HepG2 (cell line): ENCODE results near the gene TRIM54. TPM values are rescaled to one million over a fixed set of nuclear protein-coding genes. Genes with fewer than 3 reads are reported as not detected.

ENCODE experiments used
- CAMTA2 ChIP-seq: sonication (generic); formaldehyde crosslinking; IDR thresholded peaks from 2 replicates; pipeline ENCODE4 v1.4.0; 2020; ENCODE audit warnings: mild to moderate bottlenecking, missing genetic modification reagents, borderline replicate concordance
- CBFB ChIP-seq: sonication (generic); formaldehyde crosslinking; IDR thresholded peaks from 2 replicates; pipeline ENCODE4 v1.4.0; 2020; ENCODE audit warnings: missing genetic modification reagents
- CCAR2 ChIP-seq: fragments of 200-400 bp; formaldehyde crosslinking; optimal IDR thresholded peaks from 2 replicates; pipeline ENCODE3; 2018; ENCODE audit warnings: low read depth, mild to moderate bottlenecking, low read length, moderate library complexity
- CSRNP2 ChIP-seq: sonication (generic); formaldehyde crosslinking; conservative IDR thresholded peaks from 2 replicates; pipeline ENCODE4 v1.8.0; 2022; ENCODE audit warnings: low read depth, missing genetic modification reagents
- GATAD2A ChIP-seq: IDR thresholded peaks from 2 replicates; pipeline ENCODE4 v1.6.1; 2016
- HIVEP1 ChIP-seq: sonication (generic); formaldehyde crosslinking; IDR thresholded peaks from 2 replicates; pipeline ENCODE4 v1.4.0; 2020; ENCODE audit warnings: mild to moderate bottlenecking, missing genetic modification reagents
- HMGXB4 ChIP-seq, 2 experiments: sonication (generic) in 1 of 2; formaldehyde crosslinking in 1 of 2; IDR thresholded peaks; 2 replicates each; pipeline versions ENCODE4 v1.4.0 to v1.6.1; 2018 to 2020; ENCODE audit warnings: missing genetic modification reagents in 2 of 2, borderline replicate concordance in 1 of 2, low read depth in 1 of 2, mild to moderate bottlenecking in 1 of 2, missing biosample characterization in 1 of 2
- MTA3 ChIP-seq: sonication (generic); formaldehyde crosslinking; IDR thresholded peaks from 2 replicates; pipeline ENCODE4 v1.4.0; 2020; ENCODE audit warnings: missing genetic modification reagents
- MTF1 ChIP-seq: sonication (generic); formaldehyde crosslinking; IDR thresholded peaks from 2 replicates; pipeline ENCODE4 v1.5.0; 2020; ENCODE audit warnings: missing genetic modification reagents
- MTF2 ChIP-seq: sonication (generic); formaldehyde crosslinking; IDR thresholded peaks from 2 replicates; pipeline ENCODE4 v1.5.0; 2020; ENCODE audit warnings: missing genetic modification reagents, borderline replicate concordance
- NFIC ChIP-seq: IDR thresholded peaks from 2 replicates; pipeline ENCODE4 v1.6.1; 2012; ENCODE audit warnings: mild to moderate bottlenecking, low read length, inconsistent platforms
- RFX1 ChIP-seq: fragments of 450-650 bp; IDR thresholded peaks from 2 replicates; pipeline ENCODE4 v1.6.1; 2017
- SALL1 ChIP-seq: sonication (generic); formaldehyde crosslinking; IDR thresholded peaks from 2 replicates; pipeline ENCODE4 v1.8.0; 2022; ENCODE audit warnings: mild to moderate bottlenecking, missing genetic modification reagents
- ZBTB10 ChIP-seq: sonication (generic); formaldehyde crosslinking; IDR thresholded peaks from 2 replicates; pipeline ENCODE4 v1.4.0; 2020; ENCODE audit warnings: missing genetic modification reagents, borderline replicate concordance
- ZC3H13 ChIP-seq: sonication (generic); formaldehyde crosslinking; IDR thresholded peaks from 2 replicates; pipeline ENCODE4 v1.8.1; 2023; ENCODE audit warnings: mild to moderate bottlenecking, missing genetic modification reagents, moderate library complexity
- ZC3H4 ChIP-seq: sonication (generic); formaldehyde crosslinking; IDR thresholded peaks from 2 replicates; pipeline ENCODE4 v1.4.0; 2020; ENCODE audit warnings: missing genetic modification reagents, borderline replicate concordance
- ZNF350 ChIP-seq: sonication (generic); formaldehyde crosslinking; IDR thresholded peaks from 2 replicates; pipeline ENCODE4 v1.4.0; 2020; ENCODE audit warnings: mild to moderate bottlenecking, low read depth, missing genetic modification reagents, borderline replicate concordance
- ZNF512B ChIP-seq: sonication (generic); formaldehyde crosslinking; IDR thresholded peaks from 2 replicates; pipeline ENCODE4 v1.5.1; 2020; ENCODE audit warnings: missing genetic modification reagents, mild to moderate bottlenecking, borderline replicate concordance
- ZNF660 ChIP-seq: sonication (generic); formaldehyde crosslinking; IDR thresholded peaks from 2 replicates; pipeline ENCODE4 v1.5.1; 2020; ENCODE audit warnings: mild to moderate bottlenecking, low read depth, missing genetic modification reagents, borderline replicate concordance
- ZNF720 ChIP-seq: sonication (generic); formaldehyde crosslinking; IDR thresholded peaks from 2 replicates; pipeline ENCODE4 v1.4.0; 2020; ENCODE audit warnings: missing genetic modification reagents
- polyA plus RNA-seq, 8 experiments: library from polyadenylated mRNA; depleted of rRNA in 3 of 8; stranded (reverse) in 7 of 8; unstranded in 1 of 8; fragments of >200 nt; fragmentation: Illumina TruSeq in 4 of 8; extraction: Trizol in 4 of 8; gene quantifications; 2 replicates each; pipeline versions ENCODE4 v1.2.1 to v1.2.3, GENCODE V29; 2011 to 2016; ENCODE audit warnings: low read depth in 4 of 8, missing spikeins in 1 of 8, mixed read lengths in 1 of 8; ENCODE audit not compliant: insufficient read depth in 1 of 8
- total RNA-seq, 5 experiments: library from RNA; depleted of rRNA; stranded (reverse); fragments of >200 nt; fragmentation: Illumina TruSeq; extraction: Trizol; gene quantifications; 2 replicates each; pipeline ENCODE4 v1.2.3, GENCODE V29; 2016; ENCODE audit warnings: low read depth in 1 of 5

TRIM54 gene
- total and polyA plus RNA-seq, 2 of the 13 experiments (the other 11 are each of a cell fraction or from before 2014, with no cell fraction given): 0.07 to 0.13 TPM

GRCh38 chr2:27322766-27323595 is 40.8 kb downstream of the TRIM54 start, which contains the start of gene MPV17 (continued):
- TF ChIP-seq NFIC: peak; percentile 72
- TF ChIP-seq ZNF720 (CRISPR knock-in tag): no peak
- TF ChIP-seq ZNF660 (CRISPR knock-in tag): no peak
- TF ChIP-seq CAMTA2 (CRISPR knock-in tag): peak; percentile 79; the same call in 1 of the 2 replicates
- no peak for TF ChIP-seq ZNF512B
- TF ChIP-seq CSRNP2 (CRISPR knock-in tag): no peak
- TF ChIP-seq ZBTB10 (CRISPR knock-in tag): peak; percentile 60; the same call in 1 of the 2 replicates
- peak; percentile 93 for TF ChIP-seq MTF2 (CRISPR knock-in tag)
- TF ChIP-seq CBFB: peak; percentile 88
- TF ChIP-seq MTF1 (CRISPR knock-in tag): no peak
- TF ChIP-seq CCAR2: peak; percentile 41
- TF ChIP-seq MTA3 (CRISPR knock-in tag): no peak
- no peak for TF ChIP-seq RFX1
- peak; percentile 94 for TF ChIP-seq SALL1 (CRISPR knock-in tag)
- TF ChIP-seq HMGXB4 (CRISPR knock-in tag; IDR thresholded peaks at IDR 0.05; ENCODE audit: borderline replicate concordance in 1 of 2, low read depth in 1 of 2): peak; percentile 69 to 92
- peak; percentile 59 for TF ChIP-seq ZC3H4 (CRISPR knock-in tag)
- TF ChIP-seq GATAD2A (CRISPR knock-in tag): peak; percentile 15; the same call in 1 of the 2 replicates
- TF ChIP-seq ZNF350 (CRISPR knock-in tag): peak; percentile 95
- TF ChIP-seq HIVEP1 (CRISPR knock-in tag): no peak; the same call in none of the 2 replicates
- TF ChIP-seq ZC3H13 (CRISPR knock-in tag): peak; percentile 94
